Measurements from ENCODE around the gene ZMYND8. TPM values are rescaled to one million over a fixed set of nuclear protein-coding genes. Genes with fewer than 3 reads are reported as not detected.
"Not testable (repeated sequence)": the region's sequence is repeated elsewhere in the genome, so short reads cannot be mapped to it uniquely, and the experiment has no call there.

The ZMYND8 gene
- total RNA-seq, 2 donors from 2014 or later = 22.6 to 27.5 TPM

DNA sequence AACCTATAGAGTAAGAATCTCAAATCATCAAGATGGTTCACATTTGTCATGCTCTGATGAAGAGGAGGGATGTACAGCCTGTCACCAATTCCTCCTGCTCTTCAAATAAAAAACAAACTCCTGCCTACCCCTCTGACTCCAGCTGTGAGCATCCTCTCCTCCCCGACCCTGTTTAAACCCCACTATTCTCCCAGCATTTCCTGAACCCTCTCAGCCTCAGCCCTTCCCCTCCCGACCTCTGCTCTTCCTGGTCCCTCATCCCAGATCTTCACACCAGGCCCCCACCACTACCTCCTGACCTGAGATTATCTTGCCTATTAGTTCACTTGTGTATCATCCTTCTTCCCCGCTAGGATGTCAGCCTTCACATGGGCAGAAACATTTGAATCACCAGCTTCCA is 75.8 kb downstream of the ZMYND8 start:
- no peak for DNase-seq
- intact Hi-C loops (cut with DNase I) = no loop called here
- ATAC-seq = no peak

DNA sequence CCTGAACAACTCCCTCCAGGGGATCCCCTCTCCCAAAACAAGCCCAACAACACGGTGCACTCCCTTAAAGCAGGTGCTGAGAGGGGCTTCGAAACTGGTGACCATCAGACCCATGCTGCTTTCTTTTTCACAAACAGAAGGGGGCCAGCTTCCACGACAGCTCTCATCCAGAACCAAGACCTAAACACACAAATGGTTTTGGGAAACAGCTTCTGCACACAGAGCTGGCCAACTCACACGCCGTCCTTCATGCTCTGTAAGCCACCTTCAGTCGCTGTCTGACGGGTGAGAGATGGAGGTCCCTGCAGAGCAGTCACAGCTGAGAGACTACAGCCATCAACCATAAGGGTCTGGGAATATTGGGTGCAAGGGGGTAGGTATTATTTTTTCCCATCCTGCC is 76.3 kb downstream of the ZMYND8 start:
- intact Hi-C loops (cut with DNase I) = no loop called here
- no peak for DNase-seq

DNA sequence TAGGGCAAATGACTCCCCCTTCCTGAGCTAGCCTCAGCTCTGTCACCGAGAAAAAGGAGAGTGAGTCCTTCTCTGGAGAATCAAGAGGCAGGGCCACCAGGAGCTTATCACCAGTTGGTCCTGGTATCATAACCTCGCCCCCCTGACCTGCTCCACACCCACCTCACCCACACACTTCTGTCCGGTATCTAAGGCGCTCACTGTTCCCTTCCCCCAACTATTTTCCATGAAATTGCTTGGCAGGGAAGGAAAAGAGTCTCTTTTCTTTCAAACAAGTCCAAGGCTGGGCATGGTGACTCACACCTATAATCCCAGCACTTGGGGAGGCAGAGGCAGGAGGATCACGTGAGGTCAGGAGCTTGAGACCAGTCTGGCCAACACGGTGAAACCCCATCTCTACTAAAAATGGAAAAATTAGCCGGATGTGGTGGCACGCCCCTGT is 77.6 kb downstream of the ZMYND8 start:
- ATAC-seq = peak in 1 of 2 donors; percentile 28
- intact Hi-C loops (cut with DNase I) = loop anchor here (5.0 to 10.0 kb wide), 3 partner anchors 33 to 336 kb away; no protein-coding TSS in a partner anchor
- no peak for DNase-seq

More for the DNA sequence above, 76.3 kb downstream of the ZMYND8 start:
- no peak for ATAC-seq

DNA sequence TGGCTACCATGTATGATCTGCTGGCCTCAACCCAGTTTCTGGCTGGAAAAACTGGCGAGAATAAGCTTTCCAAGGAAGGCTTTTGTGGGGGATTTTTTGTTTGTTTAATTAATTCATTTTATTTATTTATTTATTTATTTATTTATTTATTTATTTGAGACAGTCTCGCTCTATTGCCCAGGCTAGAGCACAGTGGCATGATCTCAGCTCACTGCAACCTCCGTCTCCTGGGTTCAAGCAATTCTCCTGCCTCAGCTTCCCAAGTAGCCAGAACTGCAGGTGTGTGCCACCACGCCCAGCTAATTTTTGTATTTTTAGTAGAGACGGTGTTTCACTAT is 79.0 kb downstream of the ZMYND8 start:
- intact Hi-C loops (cut with DNase I) = loop anchor here (5.0 to 10.0 kb wide), 3 partner anchors 35 to 337 kb away; no protein-coding TSS in a partner anchor
- not testable (repeated sequence) for DNase-seq, ATAC-seq

DNA sequence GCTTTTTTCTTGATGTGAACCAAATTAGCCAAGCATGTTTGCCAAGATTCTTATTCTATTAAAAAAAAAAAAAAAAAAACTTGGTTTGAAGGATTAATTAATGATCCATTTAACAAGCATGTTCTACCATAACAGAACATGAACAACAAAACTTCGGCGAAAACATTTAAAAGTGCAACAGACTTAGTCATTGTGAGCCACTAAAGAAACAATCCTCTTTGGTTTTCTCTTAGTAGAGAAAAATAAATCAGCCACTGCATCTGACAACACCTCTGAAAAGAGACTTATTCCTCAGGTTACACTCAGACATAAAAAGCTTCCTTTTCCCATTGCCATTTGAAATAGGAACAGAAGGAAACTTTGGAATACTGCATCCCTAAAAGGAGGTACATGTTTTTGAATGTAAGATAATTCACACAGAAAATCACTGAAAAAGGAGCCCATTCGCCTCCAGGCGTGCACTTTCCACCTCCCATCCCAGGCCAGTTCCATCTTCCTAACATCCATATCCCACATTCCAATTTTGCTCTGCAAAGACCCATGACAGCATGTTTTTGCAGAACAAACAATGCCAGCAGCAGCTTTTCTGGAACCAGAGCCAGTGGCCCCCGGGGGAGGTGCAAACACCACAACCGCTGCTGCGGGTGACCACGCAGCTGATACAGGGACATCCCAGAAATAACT is 79.5 kb downstream of the ZMYND8 start:
- peak; percentile 68 for DNase-seq
- ATAC-seq = peak; percentile 28 to 77
- intact Hi-C loops (cut with DNase I) = loop anchor here (5.0 to 10.0 kb wide), 3 partner anchors 35 to 338 kb away; no protein-coding TSS in a partner anchor

DNA sequence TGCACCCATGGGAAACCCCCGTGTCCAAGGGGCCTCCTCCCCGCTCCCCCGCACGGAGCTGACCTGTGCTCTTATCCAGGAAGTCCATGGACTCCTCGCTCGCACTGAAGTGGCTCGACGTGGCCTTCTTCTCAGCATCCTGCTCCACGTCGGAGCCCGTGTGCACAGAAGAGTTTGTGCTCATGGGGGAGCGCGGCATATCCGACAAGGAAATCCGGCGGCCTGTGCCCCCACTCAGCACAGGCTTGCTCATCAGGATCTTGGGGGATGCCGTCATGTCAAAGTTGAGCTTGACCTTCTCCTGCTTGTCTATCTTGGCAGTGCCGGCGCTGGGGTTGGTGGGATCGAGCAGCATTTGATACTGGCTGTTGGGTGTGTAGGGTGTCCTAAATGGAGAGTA is 80.2 kb downstream of the ZMYND8 start:
- ATAC-seq = no peak
- DNase-seq = no peak
- intact Hi-C loops (cut with DNase I) = loop anchor here (5.0 to 10.0 kb wide), 3 partner anchors 36 to 339 kb away; no protein-coding TSS in a partner anchor

DNA sequence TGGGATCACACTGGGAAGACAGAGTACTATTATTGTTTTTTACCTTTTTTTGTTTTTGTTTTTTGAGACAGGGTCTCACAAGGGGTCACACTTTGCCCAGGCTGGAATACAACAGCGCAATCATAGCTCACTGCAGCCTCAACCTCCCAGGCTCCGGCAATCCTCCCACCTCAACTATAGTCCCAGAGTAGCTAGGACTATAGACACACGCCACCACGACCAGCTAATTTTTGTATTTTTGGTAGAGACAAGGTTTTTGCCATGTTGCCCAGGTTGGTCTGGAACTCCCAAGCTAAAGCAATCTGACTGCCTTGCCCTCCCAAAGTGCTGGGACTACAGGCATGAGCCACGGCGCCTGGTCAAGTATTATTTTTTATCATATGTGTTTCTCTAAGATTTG is 81.0 kb downstream of the ZMYND8 start:
- ATAC-seq (no peak), DNase-seq (no peak)
- intact Hi-C loops (cut with DNase I) = loop anchor here (5.0 to 10.0 kb wide), 3 partner anchors 37 to 339 kb away; no protein-coding TSS in a partner anchor

DNA sequence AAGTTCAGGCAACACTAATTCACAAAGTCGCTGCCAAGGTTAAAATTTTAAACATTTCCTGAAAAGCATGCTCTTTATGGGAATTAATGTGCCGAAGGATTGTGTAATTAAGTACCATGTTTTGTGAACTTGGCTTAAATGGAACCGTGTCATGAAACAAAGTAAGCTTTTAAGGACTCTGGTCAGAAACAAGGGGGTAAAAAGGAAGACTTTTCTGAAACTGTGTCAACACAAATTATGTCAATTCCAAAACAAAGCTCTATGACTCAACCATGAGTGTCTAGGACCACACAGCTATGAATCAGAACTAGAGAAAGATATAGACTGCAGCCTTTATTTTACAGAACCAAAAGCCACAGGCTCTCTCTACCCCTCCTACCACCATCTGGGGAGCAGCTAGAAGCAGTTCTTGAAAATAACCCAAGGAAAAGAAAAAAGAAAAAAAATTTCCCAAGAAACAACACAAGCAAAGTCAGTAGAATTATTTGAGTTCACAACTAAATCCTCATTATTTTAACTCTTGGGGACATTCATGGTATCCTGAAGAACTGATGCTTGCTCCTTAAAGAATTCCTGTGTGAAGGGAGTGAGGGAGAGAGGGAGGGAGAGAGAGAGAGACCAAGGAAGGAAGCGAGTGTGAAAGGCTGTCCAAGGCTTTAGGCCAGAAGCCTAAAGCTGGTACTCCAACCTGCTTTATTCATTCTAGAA is 81.9 kb downstream of the ZMYND8 start:
- intact Hi-C loops (cut with DNase I) = loop anchor here (5.0 to 10.0 kb wide), 5 partner anchors 38 to 517 kb away; no protein-coding TSS in a partner anchor
- ATAC-seq (peak; percentile 17 to 85), DNase-seq (no peak)

DNA sequence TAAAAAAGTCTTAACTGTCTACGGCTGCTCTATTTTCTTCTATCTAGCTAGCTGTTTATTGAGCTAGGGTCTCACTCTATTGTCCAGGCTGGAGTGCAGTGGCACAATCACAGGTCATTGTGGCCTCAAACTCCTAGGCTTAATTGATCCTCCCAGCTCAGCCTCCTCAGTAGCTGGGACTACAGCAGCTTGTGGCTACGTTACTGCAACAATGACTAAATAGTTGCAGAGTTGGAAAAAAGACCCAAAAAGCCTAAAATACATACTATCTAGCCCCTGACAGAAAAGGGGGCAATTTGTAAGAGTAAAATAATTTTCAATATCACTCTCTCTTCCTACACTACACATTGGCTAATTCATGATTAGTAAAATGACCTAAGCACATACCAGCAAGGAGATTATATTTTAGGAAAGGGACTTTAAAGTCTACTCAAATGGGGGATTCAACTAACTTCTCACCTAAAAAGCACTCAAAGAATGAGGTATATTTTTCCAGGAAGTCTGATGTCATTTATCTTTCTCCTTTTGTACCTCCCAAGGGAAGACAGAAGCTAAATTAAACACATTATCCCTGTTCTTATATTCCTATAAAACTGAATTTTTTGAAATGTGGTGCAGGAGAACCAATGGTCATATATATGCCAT is 82.8 kb downstream of the ZMYND8 start:
- intact Hi-C loops (cut with DNase I) = loop anchor here (2.0 to 10.0 kb wide), 6 partner anchors 89 to 516 kb away; no protein-coding TSS in a partner anchor
- DNase-seq = no peak
- peak in 1 of 2 donors; percentile 17 for ATAC-seq

DNA sequence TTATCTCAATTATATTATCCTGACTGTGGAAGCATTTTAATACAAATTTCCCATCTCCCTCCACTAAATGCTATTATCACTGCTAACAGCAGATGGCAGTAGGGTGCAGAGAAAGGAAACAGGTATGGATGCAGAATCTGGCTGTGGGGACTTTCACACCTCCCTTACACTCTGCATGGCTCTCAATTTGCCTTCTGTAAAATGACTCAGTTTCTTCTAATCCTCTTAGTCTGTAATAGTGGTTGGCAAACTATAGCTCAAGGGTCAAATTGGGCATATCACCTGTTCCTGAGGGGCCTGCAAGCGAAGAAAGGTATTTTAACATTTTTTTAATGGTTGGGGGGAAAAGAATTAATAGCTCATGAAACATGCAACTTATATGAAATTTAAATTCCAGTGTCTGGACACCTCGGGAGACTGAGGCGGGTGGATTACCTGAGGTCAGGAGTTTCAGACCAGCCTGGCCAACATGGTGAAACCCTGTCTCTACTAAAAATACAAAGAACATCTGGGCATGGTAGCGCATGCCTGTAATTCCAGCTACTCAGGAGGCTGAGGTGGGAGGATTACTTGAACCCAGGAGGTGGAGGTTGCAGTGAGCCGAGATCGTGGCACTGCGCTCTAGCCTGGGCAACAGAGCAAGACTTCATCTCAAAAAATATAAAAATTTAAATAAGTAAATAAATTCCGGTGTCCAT is 83.5 kb downstream of the ZMYND8 start:
- no peak for DNase-seq
- peak; percentile 51 to 76 for ATAC-seq
- intact Hi-C loops (cut with DNase I) = loop anchor here (1.0 to 10.0 kb wide), 7 partner anchors 89 to 516 kb away; no protein-coding TSS in a partner anchor

DNA sequence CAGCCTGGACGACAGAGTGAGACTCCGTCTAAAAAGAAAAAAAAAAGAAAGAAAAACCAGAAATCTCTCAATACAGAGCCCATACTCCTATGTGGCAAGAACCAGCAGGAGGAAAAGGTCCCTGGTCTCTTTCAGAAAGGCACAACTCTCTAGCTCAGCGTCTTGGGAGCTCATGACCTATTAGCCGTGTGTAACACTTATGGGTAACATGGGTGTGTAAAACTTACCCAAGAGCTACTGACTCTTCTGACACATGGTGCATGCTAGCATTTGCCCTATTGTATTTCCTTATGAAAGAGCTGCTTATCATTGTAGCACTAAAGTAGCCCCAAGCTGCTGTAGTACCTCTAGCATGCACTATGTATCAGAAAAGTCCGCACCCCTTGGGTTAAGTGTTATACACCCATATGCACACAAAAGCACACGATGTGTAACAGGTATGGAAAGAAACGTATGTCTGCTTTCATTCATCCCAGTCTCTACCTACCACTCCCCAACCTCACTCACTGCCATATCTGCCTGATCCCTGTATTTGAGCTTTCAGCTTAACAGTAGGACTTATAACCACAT is 85.4 kb downstream of the ZMYND8 start:
- ATAC-seq = no peak
- no peak for DNase-seq

DNA sequence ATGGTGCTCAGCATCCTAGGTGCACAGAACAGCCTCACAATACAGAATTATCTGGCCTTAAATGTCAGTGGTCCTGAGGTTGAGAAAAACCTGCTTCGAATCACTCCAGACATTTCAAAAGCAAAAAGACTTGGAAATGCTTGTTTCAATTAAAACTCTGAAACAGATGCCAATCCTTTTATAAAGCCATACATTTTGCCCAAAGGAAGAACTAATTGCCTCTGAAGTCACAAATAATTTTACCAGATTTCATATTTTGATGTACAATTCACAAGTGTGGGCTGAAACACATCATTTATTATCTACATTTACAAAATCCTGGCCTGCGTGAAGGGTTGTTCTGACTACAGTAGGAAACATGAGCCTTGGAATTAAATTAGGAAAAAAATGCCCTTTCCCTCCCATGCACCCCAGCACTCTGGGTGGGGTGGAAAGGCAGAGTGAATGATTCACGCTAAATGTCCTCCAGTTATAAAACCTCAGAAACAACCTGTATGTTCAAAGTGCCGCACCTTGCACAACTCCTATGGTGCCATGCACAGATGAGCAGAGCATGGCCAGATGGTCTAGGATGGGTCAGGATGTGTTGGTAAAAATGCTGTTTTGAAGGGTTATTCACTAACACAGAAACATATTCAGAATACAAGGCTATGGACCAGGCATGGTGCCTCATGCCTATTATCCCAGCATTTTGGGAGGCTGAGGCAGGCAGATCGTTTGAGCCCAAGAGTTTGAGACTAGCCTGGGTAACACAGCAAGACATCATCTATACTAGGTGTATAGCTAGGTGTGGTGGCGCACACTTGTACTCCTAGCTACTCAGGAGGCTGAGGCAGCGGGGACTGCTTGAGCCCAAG is 87.0 kb downstream of the ZMYND8 start:
- ATAC-seq (peak in 1 of 2 donors; percentile 62), DNase-seq (no peak)
- intact Hi-C loops (cut with DNase I) = loop anchor here (5.0 to 10.0 kb wide), 4 partner anchors 93 to 512 kb away; no protein-coding TSS in a partner anchor

More for the DNA sequence above, 85.4 kb downstream of the ZMYND8 start:
- intact Hi-C loops (cut with DNase I) = loop anchor here (5.0 to 10.0 kb wide), 4 partner anchors 91 to 514 kb away; no protein-coding TSS in a partner anchor

DNA sequence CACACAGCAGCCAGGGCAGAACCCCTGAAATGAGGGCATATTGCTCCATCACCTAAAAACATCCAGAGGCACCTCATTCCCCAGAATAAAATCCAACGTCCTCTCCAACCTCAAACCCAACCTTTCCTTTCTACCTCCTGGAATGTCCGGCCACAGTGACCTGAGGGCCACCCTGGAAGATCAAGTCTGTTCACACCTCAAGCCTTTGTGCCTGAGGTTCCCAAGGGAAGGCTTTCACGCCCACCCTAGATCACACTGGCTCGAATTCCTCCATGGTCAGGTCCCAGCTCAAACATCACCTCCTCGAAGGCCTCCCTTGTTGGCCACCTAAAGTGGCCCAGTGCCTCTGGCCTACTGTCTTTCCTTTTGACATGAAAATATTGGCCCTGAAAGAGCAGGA is 88.9 kb downstream of the ZMYND8 start:
- intact Hi-C loops (cut with DNase I) = no loop called here
- no peak for ATAC-seq
- DNase-seq = no peak

DNA sequence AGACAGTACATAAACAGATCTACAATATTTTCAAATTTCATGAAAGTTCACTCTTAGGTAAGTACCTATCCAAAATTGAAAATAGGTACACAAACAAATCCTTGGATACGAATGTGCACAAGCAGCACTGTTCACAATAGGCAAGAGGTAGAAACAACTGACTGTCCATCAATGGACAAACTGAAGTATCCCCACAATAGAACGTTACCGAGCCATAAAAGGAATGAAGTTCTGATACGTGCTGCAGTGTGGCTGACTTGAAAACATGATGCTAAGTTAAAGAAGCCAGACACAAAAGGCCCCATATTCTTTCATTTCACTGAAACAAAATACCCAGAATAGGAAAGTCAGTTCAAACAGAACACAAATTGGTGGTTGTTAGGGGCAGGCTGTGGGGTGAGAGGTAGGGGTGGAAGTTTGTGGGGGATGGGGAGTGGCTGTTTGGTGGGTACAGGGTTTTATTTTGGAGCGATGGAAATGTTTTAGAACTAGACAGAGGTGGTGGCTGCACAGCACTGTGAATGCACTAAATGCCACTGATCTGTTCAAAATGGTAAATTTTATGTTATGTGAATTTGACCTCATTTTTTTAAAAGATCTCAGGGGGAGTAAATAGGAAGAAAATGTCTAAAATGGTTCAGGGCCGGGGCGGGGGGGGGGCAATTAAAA is 89.5 kb downstream of the ZMYND8 start:
- intact Hi-C loops (cut with DNase I) = no loop called here
- DNase-seq = no peak
- ATAC-seq = no peak

DNA sequence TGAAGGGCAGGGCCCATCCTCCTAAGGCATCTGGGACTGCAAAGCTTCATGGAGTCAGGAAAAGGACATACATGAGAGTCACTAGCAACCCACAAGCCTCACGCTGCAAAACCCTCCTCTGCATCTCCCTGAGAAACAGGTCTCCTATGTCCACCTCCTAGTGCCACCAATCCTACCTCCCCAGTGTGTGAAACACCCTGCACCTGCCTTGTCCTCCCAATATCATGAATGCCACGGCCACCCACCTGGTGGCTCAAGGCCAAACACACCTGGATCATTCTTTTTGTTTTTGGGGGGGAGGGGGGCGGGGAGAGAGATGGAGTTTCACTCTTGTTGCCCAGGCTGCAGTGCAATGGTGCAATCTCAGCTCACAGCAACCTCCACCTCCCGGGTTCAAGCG is 90.5 kb downstream of the ZMYND8 start:
- DNase-seq = no peak
- ATAC-seq = no peak
- intact Hi-C loops (cut with DNase I) = no loop called here

DNA sequence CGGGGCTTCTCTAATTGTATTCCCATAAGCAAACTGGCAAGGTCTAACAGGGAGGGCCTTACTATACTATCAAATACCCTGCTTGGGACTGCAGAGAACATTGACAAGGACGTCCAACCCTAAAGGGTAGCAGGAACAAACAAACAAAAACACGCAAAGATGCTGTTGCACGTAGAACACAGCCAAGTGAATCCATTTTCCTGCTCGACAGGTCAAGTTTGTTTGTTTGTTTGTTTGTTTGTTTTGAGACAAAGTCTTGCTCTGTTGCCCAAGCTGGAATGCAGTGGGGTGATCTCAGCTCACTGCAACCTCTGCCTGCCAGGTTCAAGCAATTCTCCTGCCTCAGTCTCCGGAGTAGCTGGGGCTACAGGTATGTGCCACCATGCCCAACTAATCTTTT is 91.3 kb downstream of the ZMYND8 start:
- DNase-seq (no peak), ATAC-seq (no peak)
- intact Hi-C loops (cut with DNase I) = no loop called here

DNA sequence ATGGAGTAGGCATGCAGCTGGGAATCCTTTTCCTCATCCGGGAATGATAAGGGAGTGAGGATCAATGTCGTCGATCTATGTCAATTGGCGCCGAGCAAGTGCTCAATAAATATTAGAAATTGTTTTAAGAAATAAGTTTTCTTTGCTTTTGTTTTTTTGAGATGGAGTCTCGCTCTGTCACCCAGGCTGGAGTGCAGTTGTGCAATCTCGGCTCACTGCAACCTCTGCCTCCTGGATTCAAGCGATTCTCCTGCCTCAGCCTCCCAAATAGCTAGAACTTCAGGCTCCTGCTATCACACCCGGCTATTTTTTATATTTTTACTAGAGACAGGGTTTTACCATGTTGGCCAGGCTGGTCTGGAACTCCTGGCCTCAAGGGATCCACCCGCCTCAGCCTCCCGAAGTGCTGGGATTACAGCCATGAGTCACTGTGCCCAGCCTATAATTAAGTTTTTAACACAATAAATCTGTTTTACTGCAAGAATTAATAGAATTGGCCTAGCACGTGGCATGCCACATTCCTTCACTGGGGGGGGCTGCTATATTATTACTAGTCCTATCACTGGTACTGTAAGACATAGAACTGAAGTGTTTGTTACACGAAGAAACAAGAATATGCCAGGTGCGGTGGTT is 92.2 kb downstream of the ZMYND8 start:
- ATAC-seq = not testable (repeated sequence)

More for the DNA sequence above, 92.2 kb downstream of the ZMYND8 start:
- intact Hi-C loops (cut with DNase I); DNase-seq: not testable (repeated sequence)

Measured in left cardiac atrium (tissue), 4 donors.